Panc1 (cell line): ENCODE data around the gene CTNNBIP1. TPM values are rescaled to one million over a fixed set of nuclear protein-coding genes. Genes with fewer than 3 reads are reported as not detected.

Experiments
- ATAC-seq: fragments of 200-7000 bp; cut with Tn5 transposase; 2 replicates; pipeline ENCODE4 v1.9.1; 2020; ENCODE audit warnings: mild to moderate bottlenecking, moderate library complexity
- BruUV-seq: library from RNA; stranded (reverse); fragments of 400-500 nt; replicated peaks from 2 replicates; lab custom pipeline; 2021; lab: Mats Ljungman, UMichigan
- CTCF ChIA-PET: fragments of 300-600 bp; sonication (Branson Sonifier 250); formaldehyde crosslinking; loops from one replicate; lab custom pipeline; 2022; ENCODE audit warnings: antibody characterized with exemption; lab: Charles Lee
- POLR2A ChIA-PET: fragments of 300-600 bp; sonication (Branson Sonifier 250); formaldehyde crosslinking; loops from one replicate; lab custom pipeline; 2022; ENCODE audit warnings: antibody characterized with exemption; lab: Charles Lee
- DNase-seq: peaks from one replicate; pipeline ENCODE4 v3.0.0-alpha.2; 2010; ENCODE audit warnings: low read depth, low spot score
- H3K27ac ChIP-seq: 2 replicates; pipeline ENCODE4 v1.5.1; 2011; ENCODE audit warnings: mild to moderate bottlenecking, low read length, inconsistent platforms
- H3K27me3 ChIP-seq: fragments of 200-500 bp; sonication (Bioruptor generic); 2 replicates; pipeline ENCODE4 v1.6.0; 2014; ENCODE audit warnings: low read length, inconsistent platforms; ENCODE audit not compliant: control insufficient read depth, insufficient read depth
- H3K36me3 ChIP-seq: fragments of 200-500 bp; sonication (Bioruptor generic); 2 replicates; pipeline ENCODE4 v1.5.1; 2014; ENCODE audit warnings: inconsistent platforms, mild to moderate bottlenecking, low read length, moderate library complexity; ENCODE audit not compliant: control insufficient read depth, insufficient read depth
- H3K4me1 ChIP-seq: 2 replicates; pipeline ENCODE4 v1.5.1; 2011; ENCODE audit warnings: inconsistent platforms, mild to moderate bottlenecking, low read length, moderate library complexity; ENCODE audit not compliant: control insufficient read depth, insufficient read depth
- H3K4me3 ChIP-seq, 2 experiments: 2 replicates each; pipeline ENCODE4 v1.5.1; 2011 to 2012; ENCODE audit warnings: low read depth in 2 of 2, low read length in 2 of 2, mild to moderate bottlenecking in 2 of 2, inconsistent platforms in 1 of 2, moderate library complexity in 1 of 2
- H3K9me3 ChIP-seq: fragments of 200-500 bp; sonication (Bioruptor generic); 2 replicates; pipeline ENCODE4 v1.5.1; 2014; ENCODE audit warnings: low read depth, mild to moderate bottlenecking, inconsistent platforms, low read length, moderate library complexity; ENCODE audit not compliant: control insufficient read depth, insufficient read depth
- POLR2AphosphoS5 ChIP-seq: IDR thresholded peaks from 2 replicates; pipeline ENCODE4 v1.6.1; 2012; ENCODE audit warnings: mild to moderate bottlenecking, low read depth, low read length, moderate library complexity
- REST ChIP-seq, 2 experiments: IDR thresholded peaks; 2 replicates each; pipeline ENCODE4 v1.6.1; 2011 to 2012; ENCODE audit warnings: low read depth in 2 of 2, control low read depth in 1 of 2, low read length in 1 of 2, mild to moderate bottlenecking in 1 of 2, moderate library complexity in 1 of 2; ENCODE audit not compliant: insufficient read depth in 1 of 2
- SIN3A ChIP-seq: IDR thresholded peaks from 2 replicates; pipeline ENCODE4 v1.6.1; 2012; ENCODE audit warnings: low read depth, mild to moderate bottlenecking, low read length, moderate library complexity, borderline replicate concordance; ENCODE audit not compliant: insufficient read depth
- TCF7L2 ChIP-seq: IDR thresholded peaks from 2 replicates; pipeline ENCODE4 v1.6.1; 2011; ENCODE audit warnings: mild to moderate bottlenecking, low read depth, low read length, inconsistent platforms
- in situ Hi-C: cut with HindIII; loops from 2 replicates; pipeline ENCODE4 v1.10.0; 2016; ENCODE audit warnings: low sequenced_read_pairs, low pct_unique_long_range_greater_than_20kb
- intact Hi-C: fragments of 100-400 bp; cut with micrococcal nuclease; formaldehyde crosslinking; loops from one replicate; pipeline ENCODE4 v1.10.0; 2022; ENCODE audit not compliant: unreplicated experiment
- total RNA-seq: library from RNA; stranded (reverse); gene quantifications from one replicate; pipeline ENCODE4 v1.2.1, GENCODE V29; 2021; ENCODE audit not compliant: unreplicated experiment
- TF ChIP-seq, protein P1 (sequence below): fragments of 450-650 bp; IDR thresholded peaks from 2 replicates; pipeline ENCODE4 v1.5.1; 2017; ENCODE audit warnings: mild to moderate bottlenecking

CTNNBIP1 gene
- total RNA-seq, 1 experiment from 2014 or later: 36.9 TPM

GRCh38 chr1:9874412-9874811 is 35.7 kb downstream of the CTNNBIP1 start:
- intact Hi-C loops (no loop called here), in situ Hi-C loops (no loop called here)
- Histone ChIP-seq H3K4me3 (no peak overlapping the region), H3K4me1 (peaks cover 6% of the 10 kb centered on the region; the same call in 1 of the 2 replicates), H3K27ac (no peak overlapping the region), H3K36me3 (no peaks in the 10 kb centered on the region), H3K27me3 (no peaks in the 10 kb centered on the region), H3K9me3 (no peaks in the 10 kb centered on the region)
- DNase-seq: no peak
- TF ChIP-seq POLR2AphosphoS5 (no peak), SIN3A (no peak), REST (IDR thresholded peaks at IDR 0.05; ENCODE audit: insufficient read depth in 1 of 2, low read depth in 2 of 2, low read length in 1 of 2) (no peak), TCF7L2 (no peak)
- TF ChIP-seq, protein P1, sequence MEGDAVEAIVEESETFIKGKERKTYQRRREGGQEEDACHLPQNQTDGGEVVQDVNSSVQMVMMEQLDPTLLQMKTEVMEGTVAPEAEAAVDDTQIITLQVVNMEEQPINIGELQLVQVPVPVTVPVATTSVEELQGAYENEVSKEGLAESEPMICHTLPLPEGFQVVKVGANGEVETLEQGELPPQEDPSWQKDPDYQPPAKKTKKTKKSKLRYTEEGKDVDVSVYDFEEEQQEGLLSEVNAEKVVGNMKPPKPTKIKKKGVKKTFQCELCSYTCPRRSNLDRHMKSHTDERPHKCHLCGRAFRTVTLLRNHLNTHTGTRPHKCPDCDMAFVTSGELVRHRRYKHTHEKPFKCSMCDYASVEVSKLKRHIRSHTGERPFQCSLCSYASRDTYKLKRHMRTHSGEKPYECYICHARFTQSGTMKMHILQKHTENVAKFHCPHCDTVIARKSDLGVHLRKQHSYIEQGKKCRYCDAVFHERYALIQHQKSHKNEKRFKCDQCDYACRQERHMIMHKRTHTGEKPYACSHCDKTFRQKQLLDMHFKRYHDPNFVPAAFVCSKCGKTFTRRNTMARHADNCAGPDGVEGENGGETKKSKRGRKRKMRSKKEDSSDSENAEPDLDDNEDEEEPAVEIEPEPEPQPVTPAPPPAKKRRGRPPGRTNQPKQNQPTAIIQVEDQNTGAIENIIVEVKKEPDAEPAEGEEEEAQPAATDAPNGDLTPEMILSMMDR: no peak
- POLR2A ChIA-PET: no interaction called here
- no TSS peak for BruUV-seq
- ATAC-seq: no peak
- CTCF ChIA-PET: interaction anchor here (0.5 to 3.7 kb wide), 4 partner anchors 8 to 65 kb away, joined by 6 to 14 read pairs (median 8); no protein-coding TSS in a partner anchor

- no peak for TF ChIP-seq TCF7L2
- no peak for TF ChIP-seq REST (IDR thresholded peaks at IDR 0.05; ENCODE audit: insufficient read depth in 1 of 2, low read depth in 2 of 2, low read length in 1 of 2)
- TF ChIP-seq POLR2AphosphoS5: no peak
- TF ChIP-seq SIN3A: no peak
- TF ChIP-seq, protein P1: no peak
- H3K27ac ChIP-seq: no peak overlapping the region
- POLR2A ChIA-PET: no interaction called here
Measured at GRCh38 chr1:9873992-9874391, 36.1 kb downstream of the CTNNBIP1 start.

More at GRCh38 chr1:9873992-9874391, 36.1 kb downstream of the CTNNBIP1 start:
- H3K9me3 ChIP-seq: no peaks in the 10 kb centered on the region
- H3K27me3 ChIP-seq: no peaks in the 10 kb centered on the region
- no peak for ATAC-seq
- no peak overlapping the region for H3K4me3 ChIP-seq
- intact Hi-C loops: no loop called here
- BruUV-seq: no TSS peak
- peaks cover 6% of the 10 kb centered on the region; the same call in 1 of the 2 replicates for H3K4me1 ChIP-seq
- no peaks in the 10 kb centered on the region for H3K36me3 ChIP-seq
- DNase-seq: no peak
- in situ Hi-C loops: no loop called here
- CTCF ChIA-PET: interaction anchor here (0.5 to 3.7 kb wide), 3 partner anchors 8 to 41 kb away, joined by 6 to 14 read pairs (median 6); no protein-coding TSS in a partner anchor
